Right lobe of liver (tissue), 6 donors: ENCODE results near the gene TOGARAM2. TPM values are rescaled to one million over a fixed set of nuclear protein-coding genes. Genes with fewer than 3 reads are reported as not detected.

Source experiments
- ATAC-seq, 4 donors: fragments of 200-7000 bp; cut with Tn5 transposase; one replicate each; pipeline ENCODE4 v1.9.1; 2020; ENCODE audit warnings: mild to moderate bottlenecking in 4 of 4, moderate library complexity in 4 of 4
- DNase-seq, 3 donors: peaks; one replicate each; pipeline ENCODE4 v3.0.0-alpha.2; 2020
- H3K27ac ChIP-seq, 3 donors: fragments of 200-600 bp; one replicate each; pipeline ENCODE4 v1.8.0; 2022
- H3K27me3 ChIP-seq, 2 donors: fragments of 200-600 bp; one replicate each; pipeline ENCODE4 v1.8.0; 2022
- H3K36me3 ChIP-seq, 4 donors: fragments of 200-600 bp; sonication (generic) in 1 of 4; one replicate each; pipeline versions ENCODE4 v1.5.1 to v1.8.0; 2017 to 2022; ENCODE audit warnings: control low read depth in 1 of 4
- H3K4me1 ChIP-seq, 4 donors: fragments of 200-600 bp; sonication (generic) in 1 of 4; one replicate each; pipeline versions ENCODE4 v1.5.1 to v1.8.0; 2017 to 2022; ENCODE audit warnings: control low read depth in 1 of 4
- H3K4me3 ChIP-seq, 3 donors: fragments of 200-600 bp; one replicate each; pipeline ENCODE4 v1.8.0; 2022
- H3K9me3 ChIP-seq, 4 donors: fragments of 200-600 bp; sonication (generic) in 1 of 4; one replicate each; pipeline versions ENCODE4 v1.5.1 to v1.8.0; 2017 to 2022; ENCODE audit warnings: control low read depth in 1 of 4
- POLR2A ChIP-seq: fragments of 450-650 bp; IDR thresholded peaks from one replicate; pipeline ENCODE4 v1.6.1; 2017; ENCODE audit warnings: antibody characterized with exemption, mild to moderate bottlenecking
- WGBS: methylation state at CpG from one replicate; pipeline ENCODE4 v1.1.6; 2018; ENCODE audit warnings: low coverage, low lambda C conversion rate; ENCODE audit not compliant: insufficient coverage; ENCODE audit errors: missing lambda C conversion rate; 5-methylcytosine and 5-hydroxymethylcytosine counted together
- intact Hi-C, 2 donors: fragments of 100-400 bp; cut with DNase I; formaldehyde crosslinking; loops; one replicate each; pipeline versions ENCODE4 v1.11.2 to v1.14.1; 2022
- total RNA-seq, 6 experiments: library from RNA; depleted of rRNA in 2 of 6; stranded (reverse); fragments of >200 nt in 2 of 6; fragmentation: NEBNext Ultra II Directional in 3 of 6; extraction: Animal tissue kit (Norgen Biotek cat#: 25700) in 3 of 6; gene quantifications; one replicate each; pipeline versions ENCODE4 v1.1.0 to v1.2.4, GENCODE V29; 2016 to 2023
- TF ChIP-seq, protein P1 (sequence below), 4 donors: fragments of 200-600 bp in 3 of 4; fragments of 450-650 bp in 1 of 4; IDR thresholded peaks; one replicate each; pipeline versions ENCODE4 v1.5.1 to v1.8.0; 2016 to 2022; ENCODE audit warnings: antibody characterized with exemption in 4 of 4, mild to moderate bottlenecking in 2 of 4
- donor health status: DM: no; HTN: yes; CAD: no.
- donor health status: DM: no; HTN: no; CAD: no.
- donor health status: DM: no; HTN: no; CAD: no.
- donor health status: DM: no; HTN: yes; CAD: no.
- donor health status: DM: no; HTN: yes; CAD: no.

The TOGARAM2 gene
- total RNA-seq, 6 experiments from 2014 or later: 0.06 to 0.37 (median 0.14) TPM; not detected in 1

DNA sequence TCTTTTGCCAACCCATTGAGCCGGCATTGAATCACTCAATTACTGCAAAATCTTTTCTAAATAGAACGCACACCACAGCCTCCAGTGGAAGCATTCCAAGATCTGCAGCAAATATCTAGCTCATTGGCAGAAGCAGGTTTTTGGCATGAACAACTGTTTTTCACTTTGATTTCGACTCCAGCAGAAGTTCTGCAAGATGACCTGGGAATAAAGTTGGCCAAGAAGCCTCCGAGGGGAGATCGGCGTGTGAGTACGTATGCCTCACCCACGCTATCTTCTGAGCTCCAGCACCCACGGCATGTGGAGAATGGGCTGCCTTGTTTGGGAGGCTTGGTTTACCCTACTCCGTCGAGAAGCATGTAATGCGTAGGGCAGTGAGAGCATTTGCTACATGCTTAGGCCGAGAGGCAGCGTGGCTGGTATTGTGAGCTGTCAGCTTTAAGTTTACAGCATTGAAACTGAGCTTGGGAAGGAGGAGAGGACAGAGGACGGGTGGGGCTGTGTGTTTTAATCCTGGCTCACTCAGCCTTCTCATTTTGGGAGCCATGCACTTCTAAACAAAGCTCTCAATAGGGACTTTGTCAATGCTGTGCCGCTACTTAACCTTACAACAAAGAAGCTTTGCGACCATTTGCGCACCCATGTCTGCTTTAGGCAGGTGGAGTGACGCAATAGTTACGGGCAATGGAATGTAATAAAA, 82.7 kb downstream of the TOGARAM2 start:
- DNase-seq (no peak), ATAC-seq (no peak)
- no peak overlapping the region for H3K4me3 ChIP-seq
- TF ChIP-seq, protein P1, sequence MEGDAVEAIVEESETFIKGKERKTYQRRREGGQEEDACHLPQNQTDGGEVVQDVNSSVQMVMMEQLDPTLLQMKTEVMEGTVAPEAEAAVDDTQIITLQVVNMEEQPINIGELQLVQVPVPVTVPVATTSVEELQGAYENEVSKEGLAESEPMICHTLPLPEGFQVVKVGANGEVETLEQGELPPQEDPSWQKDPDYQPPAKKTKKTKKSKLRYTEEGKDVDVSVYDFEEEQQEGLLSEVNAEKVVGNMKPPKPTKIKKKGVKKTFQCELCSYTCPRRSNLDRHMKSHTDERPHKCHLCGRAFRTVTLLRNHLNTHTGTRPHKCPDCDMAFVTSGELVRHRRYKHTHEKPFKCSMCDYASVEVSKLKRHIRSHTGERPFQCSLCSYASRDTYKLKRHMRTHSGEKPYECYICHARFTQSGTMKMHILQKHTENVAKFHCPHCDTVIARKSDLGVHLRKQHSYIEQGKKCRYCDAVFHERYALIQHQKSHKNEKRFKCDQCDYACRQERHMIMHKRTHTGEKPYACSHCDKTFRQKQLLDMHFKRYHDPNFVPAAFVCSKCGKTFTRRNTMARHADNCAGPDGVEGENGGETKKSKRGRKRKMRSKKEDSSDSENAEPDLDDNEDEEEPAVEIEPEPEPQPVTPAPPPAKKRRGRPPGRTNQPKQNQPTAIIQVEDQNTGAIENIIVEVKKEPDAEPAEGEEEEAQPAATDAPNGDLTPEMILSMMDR (IDR thresholded peaks at IDR 0.05): no peak
- no peak for TF ChIP-seq POLR2A
- WGBS: 82% methylated on average over 14 of the region's 20 CpGs
- no peaks in the 10 kb centered on the region for H3K36me3 ChIP-seq
- H3K9me3 ChIP-seq: no peaks in the 10 kb centered on the region
- no peak overlapping the region for H3K27ac ChIP-seq
- intact Hi-C loops: no loop called here
- H3K4me1 ChIP-seq: no peaks in the 10 kb centered on the region
- H3K27me3 ChIP-seq: no peaks in the 10 kb centered on the region

- no peaks in the 10 kb centered on the region for H3K4me1 ChIP-seq
- intact Hi-C loops: no loop called here
- ATAC-seq: no peak
- WGBS: 90% methylated on average over 4 of the region's 4 CpGs
- H3K9me3 ChIP-seq: no peaks in the 10 kb centered on the region
- no peak overlapping the region for H3K4me3 ChIP-seq
- no peak overlapping the region for H3K27ac ChIP-seq
- no peak for TF ChIP-seq POLR2A
- TF ChIP-seq, protein P1 (IDR thresholded peaks at IDR 0.05): no peak
- no peak for DNase-seq
- H3K27me3 ChIP-seq: no peaks in the 10 kb centered on the region
- no peaks in the 10 kb centered on the region for H3K36me3 ChIP-seq
Measured at GRCh38 chr2:29064346-29064715, 83.2 kb downstream of the TOGARAM2 start.

DNA sequence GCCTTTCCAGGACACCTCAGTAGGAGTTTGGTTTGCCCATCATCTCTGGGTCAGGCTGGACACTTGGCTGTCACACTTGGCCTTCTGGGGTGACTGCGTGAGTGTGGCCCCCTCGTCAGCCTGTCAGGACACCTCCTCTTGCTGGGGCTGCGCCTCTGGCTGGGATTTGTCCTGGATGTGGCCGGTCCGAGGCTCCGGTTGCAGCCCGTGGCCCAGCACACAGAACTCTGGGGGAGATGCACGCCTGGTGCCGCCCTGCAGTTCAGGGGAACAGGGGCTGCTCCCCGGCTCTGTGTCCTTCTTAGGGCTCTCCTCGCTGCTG, 83.6 kb downstream of the TOGARAM2 start:
- no CpG with 5 or more reads among the region's 11 CpGs for WGBS

DNA sequence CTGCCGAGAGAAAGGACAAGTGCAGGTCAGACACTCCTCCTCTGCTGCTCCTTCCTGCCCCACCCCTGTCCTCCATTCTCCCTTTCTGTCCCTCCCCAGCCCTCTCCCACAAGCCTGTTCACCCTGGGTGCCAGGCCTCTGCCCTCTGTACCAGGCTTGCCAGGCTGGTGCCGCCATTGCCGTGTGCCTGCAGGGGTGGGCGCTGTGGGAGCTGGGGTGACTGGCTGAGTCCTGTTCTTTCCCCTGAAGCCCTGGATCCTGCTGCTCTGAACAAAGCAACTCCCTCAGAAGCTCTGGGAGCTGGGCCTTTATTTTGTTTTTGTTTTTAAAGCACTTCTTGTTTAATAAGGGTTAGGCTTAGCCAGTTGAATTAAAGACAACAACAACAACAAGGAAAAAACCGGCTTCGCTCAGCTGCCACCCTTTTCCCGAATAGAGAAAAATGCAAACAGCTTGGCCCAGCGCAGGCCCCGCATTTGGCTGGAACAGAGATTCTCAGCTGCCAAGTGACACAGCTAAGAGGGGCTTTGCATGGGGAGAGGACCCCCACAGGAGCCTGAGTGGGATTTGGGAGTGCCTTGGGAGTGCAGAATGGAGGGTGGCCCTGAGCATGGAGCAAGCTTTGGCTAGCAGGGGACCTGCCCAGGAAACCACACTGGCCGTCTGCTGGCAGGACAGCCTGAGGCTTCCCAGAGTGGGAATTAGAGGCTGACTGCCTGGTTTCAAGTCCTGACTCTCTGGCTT, 84.1 kb downstream of the TOGARAM2 start:
- Histone ChIP-seq H3K4me1 (no peaks in the 10 kb centered on the region), H3K9me3 (no peaks in the 10 kb centered on the region), H3K36me3 (no peaks in the 10 kb centered on the region), H3K27ac (no peak overlapping the region), H3K4me3 (no peak overlapping the region), H3K27me3 (no peaks in the 10 kb centered on the region)
- DNase-seq (no peak), ATAC-seq (peak in 1 of 4 donors; percentile 14)
- intact Hi-C loops: no loop called here
- 86% methylated on average over 5 of the region's 10 CpGs for WGBS
- TF ChIP-seq POLR2A: no peak
- TF ChIP-seq, protein P1 (IDR thresholded peaks at IDR 0.05): no peak

More for the DNA sequence above, 83.6 kb downstream of the TOGARAM2 start:
- H3K36me3 ChIP-seq: no peaks in the 10 kb centered on the region
- no peak overlapping the region for H3K27ac ChIP-seq
- no peak overlapping the region for H3K4me3 ChIP-seq
- no peaks in the 10 kb centered on the region for H3K27me3 ChIP-seq
- intact Hi-C loops: no loop called here
- no peak for ATAC-seq
- no peaks in the 10 kb centered on the region for H3K9me3 ChIP-seq
- TF ChIP-seq POLR2A: no peak
- TF ChIP-seq, protein P1 (IDR thresholded peaks at IDR 0.05): no peak
- no peaks in the 10 kb centered on the region for H3K4me1 ChIP-seq
- DNase-seq: no peak
